HG03039 (cell line): ENCODE measurements around the gene SEC14L2.
"Not testable (repeated sequence)": the region's sequence is repeated elsewhere in the genome, so short reads cannot be mapped to it uniquely, and the experiment has no call there.

Experiments
- ATAC-seq: cut with Tn5 transposase; IDR thresholded peaks from one replicate; pipeline ENCODE4 v1.9.1; 2021; ENCODE audit warnings: mild to moderate bottlenecking, moderate library complexity; ENCODE audit not compliant: unreplicated experiment

SEC14L2 gene

GRCh38 chr22:30375312-30375849 lies 21.4 kb upstream of the SEC14L2 start:
- no peak for ATAC-seq

- ATAC-seq: no peak
Measured at GRCh38 chr22:30380011-30380410, 16.8 kb upstream of the SEC14L2 start.

- no peak for ATAC-seq
Measured at GRCh38 chr22:30381264-30381663, 15.6 kb upstream of the SEC14L2 start.

GRCh38 chr22:30382340-30382739 lies 14.5 kb upstream of the SEC14L2 start:
- no peak for ATAC-seq

GRCh38 chr22:30383061-30383460 lies 13.8 kb upstream of the SEC14L2 start:
- no peak for ATAC-seq

- no peak for ATAC-seq
Measured at GRCh38 chr22:30385942-30386341, 10.9 kb upstream of the SEC14L2 start.

GRCh38 chr22:30386608-30386959 lies 10.2 kb upstream of the SEC14L2 start:
- no peak for ATAC-seq

- peak; percentile 74 for ATAC-seq
Measured at GRCh38 chr22:30386960-30387827, 9.6 kb upstream of the SEC14L2 start, which contains the start of gene RNF215. Gene RNF215, minus strand, starts transcription at chr22:30387411. Its CDS starts 98 bp downstream, at chr22:30387313.

- ATAC-seq: no peak
Measured at GRCh38 chr22:30390974-30391691, 5.7 kb upstream of the SEC14L2 start.

- no peak for ATAC-seq
Measured at GRCh38 chr22:30392661-30393321, 4.0 kb upstream of the SEC14L2 start.

- ATAC-seq: no peak
Measured at GRCh38 chr22:30393322-30393680, 3.5 kb upstream of the SEC14L2 start.

GRCh38 chr22:30393885-30394284 lies 2.9 kb upstream of the SEC14L2 start:
- no peak for ATAC-seq

- no peak for ATAC-seq
Measured at GRCh38 chr22:30397656-30398635, 1.1 kb downstream of the SEC14L2 start.

GRCh38 chr22:30398685-30399680 lies 2.2 kb downstream of the SEC14L2 start:
- ATAC-seq: no peak

GRCh38 chr22:30399718-30400117 lies 2.9 kb downstream of the SEC14L2 start:
- no peak for ATAC-seq

- no peak for ATAC-seq
Measured at GRCh38 chr22:30400159-30400558, 3.3 kb downstream of the SEC14L2 start.

- not testable (repeated sequence) for ATAC-seq
Measured at GRCh38 chr22:30401024-30401423, 4.2 kb downstream of the SEC14L2 start.

- ATAC-seq: no peak
Measured at GRCh38 chr22:30402028-30402765, 5.4 kb downstream of the SEC14L2 start.
